Inferior parietal cortex (tissue), 1 donor: ENCODE measurements around the gene CHRNG.
"Not testable (repeated sequence)": the region's sequence is repeated elsewhere in the genome, so short reads cannot be mapped to it uniquely, and the experiment has no call there.

Experiments used
- DNase-seq: peaks from one replicate; pipeline ENCODE4 v3.0.0-alpha.2; 2016; ENCODE audit errors: extremely low spot score

The CHRNG gene

GRCh38 chr2:232543928-232544631, 4.6 kb downstream of the CHRNG start:
- no peak for DNase-seq

- no peak for DNase-seq
Observed at GRCh38 chr2:232544674-232545073, 5.2 kb downstream of the CHRNG start.

GRCh38 chr2:232545511-232546375, 6.3 kb downstream of the CHRNG start:
- DNase-seq: no peak

- DNase-seq: no peak
Observed at GRCh38 chr2:232547991-232548390, 8.5 kb downstream of the CHRNG start.

GRCh38 chr2:232549655-232550353, 10.3 kb downstream of the CHRNG start:
- DNase-seq: no peak

- DNase-seq: peak; percentile 94
Observed at GRCh38 chr2:232550354-232551249, 11.1 kb downstream of the CHRNG start, which contains the start of the genes EIF4E2 and TIGD1. Gene EIF4E2 (plus strand): TSS chr2:232550689. CDS start chr2:232550725, 36 bp downstream. Gene TIGD1 (minus strand): TSS chr2:232550557. CDS start chr2:232549882, 675 bp downstream.

GRCh38 chr2:232551250-232551638, 11.8 kb downstream of the CHRNG start:
- no peak for DNase-seq

- DNase-seq: no peak
Observed at GRCh38 chr2:232551776-232552175, 12.3 kb downstream of the CHRNG start.

GRCh38 chr2:232556426-232556825, 16.9 kb downstream of the CHRNG start:
- DNase-seq: no peak

- DNase-seq: no peak
Observed at GRCh38 chr2:232562515-232563151, 23.1 kb downstream of the CHRNG start.

- no peak for DNase-seq
Observed at GRCh38 chr2:232563580-232563979, 24.1 kb downstream of the CHRNG start.

- no peak for DNase-seq
Observed at GRCh38 chr2:232567721-232568120, 28.2 kb downstream of the CHRNG start.

GRCh38 chr2:232568161-232568560, 28.7 kb downstream of the CHRNG start:
- no peak for DNase-seq

- no peak for DNase-seq
Observed at GRCh38 chr2:232569541-232569940, 30.0 kb downstream of the CHRNG start.

- DNase-seq: not testable (repeated sequence)
Observed at GRCh38 chr2:232570481-232570880, 31.0 kb downstream of the CHRNG start.

GRCh38 chr2:232571026-232571474, 31.6 kb downstream of the CHRNG start:
- DNase-seq: no peak

GRCh38 chr2:232573042-232573441, 33.5 kb downstream of the CHRNG start:
- no peak for DNase-seq

- no peak for DNase-seq
Observed at GRCh38 chr2:232573771-232574435, 34.4 kb downstream of the CHRNG start.

GRCh38 chr2:232574674-232575403, 35.3 kb downstream of the CHRNG start:
- DNase-seq: no peak
